Psoas muscle (tissue), 8 donors: ENCODE results near the gene NOS1AP. TPM values are rescaled to one million over a fixed set of nuclear protein-coding genes. Genes with fewer than 3 reads are reported as not detected.
A peak's percentile ranks its signal among the peaks of the same experiment; 100 is the strongest.

Experiments
- ATAC-seq, 4 donors: fragments of 200-7000 bp; cut with Tn5 transposase; one replicate each; pipeline ENCODE4 v1.9.1; 2020; ENCODE audit warnings: moderate library complexity in 3 of 4, mild to moderate bottlenecking in 2 of 4
- DNase-seq, 2 donors: peaks; one replicate each; pipeline ENCODE4 v3.0.0-alpha.2; 2020
- H3K27ac ChIP-seq: fragments of 200-600 bp; one replicate; pipeline ENCODE4 v1.8.0; 2022
- H3K27me3 ChIP-seq, 3 donors: fragments of 200-600 bp in 1 of 3; one replicate each; pipeline versions ENCODE4 v1.6.1 to v1.8.0; 2013 to 2022; ENCODE audit warnings: low read length in 2 of 3, mild to moderate bottlenecking in 2 of 3, moderate library complexity in 1 of 3; ENCODE audit not compliant: insufficient read depth in 3 of 3
- H3K36me3 ChIP-seq, 2 donors: fragments of 200-600 bp in 1 of 2; one replicate each; pipeline versions ENCODE4 v1.6.1 to v1.8.0; 2013 to 2022; ENCODE audit warnings: low read depth in 1 of 2, mild to moderate bottlenecking in 1 of 2, moderate library complexity in 1 of 2; ENCODE audit not compliant: insufficient read depth in 1 of 2
- H3K4me1 ChIP-seq: fragments of 200-600 bp; one replicate; pipeline ENCODE4 v1.8.0; 2022
- H3K4me3 ChIP-seq: fragments of 200-600 bp; one replicate; pipeline ENCODE4 v1.8.0; 2022; ENCODE audit warnings: mild to moderate bottlenecking
- H3K9me3 ChIP-seq: fragments of 200-600 bp; one replicate; pipeline ENCODE4 v1.8.0; 2022
- WGBS, 3 donors: extraction: QIAGEN DNeasy Blood & Tissue Kit; methylation state at CpG; one replicate each; pipeline versions ENCODE4 v1.1.6 to v1.1.7; 2013; 5-methylcytosine and 5-hydroxymethylcytosine counted together
- intact Hi-C, 2 donors: fragments of 100-400 bp; cut with DNase I; formaldehyde crosslinking; loops; one replicate each; pipeline versions ENCODE4 v1.11.0 to v1.14.2; 2022
- polyA plus RNA-seq, 3 donors: library from polyadenylated mRNA; stranded (reverse); fragments of 200-250 nt; gene quantifications; one replicate each; pipeline ENCODE4 v1.2.3, GENCODE V29; 2013
- total RNA-seq, 4 donors: library from RNA; stranded (reverse); fragmentation: NEBNext Ultra II Directional in 2 of 4; extraction: Animal tissue kit (Norgen Biotek cat#: 25700) in 2 of 4; gene quantifications; one replicate each; pipeline versions ENCODE4 v1.2.1 to v1.2.4, GENCODE V29; 2021 to 2023
- TF ChIP-seq, protein P1 (sequence below): fragments of 200-600 bp; IDR thresholded peaks from one replicate; pipeline ENCODE4 v1.8.0; 2022; ENCODE audit warnings: antibody characterized with exemption
- donor health status: healthy with polysubstance abuse.
- donor health status: DM: no; HTN: no; CAD: no; lungs with moderate emphysema.
- donor health status: Bipolar disorder and iron deficiency.
- donor health status: healthy.
- donor health status: DM: yes; HTN: yes; CAD: no.
- donor health status: DM: no; HTN: no; CAD: no.
- donor health status: DM: no; HTN: no; CAD: no.
- donor health status: DM: yes; HTN: yes; CAD: no.

The NOS1AP gene
- total and polyA plus RNA-seq, 7 donors: 0.10 to 0.76 (median 0.18) TPM

DNA sequence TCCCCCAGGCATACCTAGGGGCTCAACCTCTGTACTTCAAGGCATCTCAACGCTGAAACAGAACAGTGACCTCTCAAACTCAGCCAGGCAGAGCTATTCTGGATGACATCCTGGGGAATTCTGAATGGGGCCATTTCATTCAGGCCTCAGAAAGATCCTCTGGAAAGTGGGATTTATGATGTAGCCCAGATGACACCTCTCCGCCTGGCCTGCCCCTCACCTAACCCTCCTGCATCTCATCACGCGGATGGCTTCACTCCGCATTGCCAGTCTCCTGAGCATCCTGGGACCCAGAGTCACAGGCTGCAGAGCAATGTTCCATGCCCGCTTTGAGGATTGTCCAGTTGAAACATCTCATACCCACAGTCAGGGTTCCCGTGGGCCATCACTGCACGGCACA is 306.0 kb downstream of the NOS1AP start:
- DNase-seq (no peak), ATAC-seq (no peak)
- WGBS, 3 donors: 83 to 87% (median 85%) methylated on average over 8 of the region's 8 CpGs
- Histone ChIP-seq H3K27me3 (no peaks in the 10 kb centered on the region), H3K36me3 (no peaks in the 10 kb centered on the region), H3K27ac (no peak overlapping the region), H3K4me3 (no peak overlapping the region), H3K4me1 (no peaks in the 10 kb centered on the region), H3K9me3 (no peaks in the 10 kb centered on the region)
- TF ChIP-seq, protein P1, sequence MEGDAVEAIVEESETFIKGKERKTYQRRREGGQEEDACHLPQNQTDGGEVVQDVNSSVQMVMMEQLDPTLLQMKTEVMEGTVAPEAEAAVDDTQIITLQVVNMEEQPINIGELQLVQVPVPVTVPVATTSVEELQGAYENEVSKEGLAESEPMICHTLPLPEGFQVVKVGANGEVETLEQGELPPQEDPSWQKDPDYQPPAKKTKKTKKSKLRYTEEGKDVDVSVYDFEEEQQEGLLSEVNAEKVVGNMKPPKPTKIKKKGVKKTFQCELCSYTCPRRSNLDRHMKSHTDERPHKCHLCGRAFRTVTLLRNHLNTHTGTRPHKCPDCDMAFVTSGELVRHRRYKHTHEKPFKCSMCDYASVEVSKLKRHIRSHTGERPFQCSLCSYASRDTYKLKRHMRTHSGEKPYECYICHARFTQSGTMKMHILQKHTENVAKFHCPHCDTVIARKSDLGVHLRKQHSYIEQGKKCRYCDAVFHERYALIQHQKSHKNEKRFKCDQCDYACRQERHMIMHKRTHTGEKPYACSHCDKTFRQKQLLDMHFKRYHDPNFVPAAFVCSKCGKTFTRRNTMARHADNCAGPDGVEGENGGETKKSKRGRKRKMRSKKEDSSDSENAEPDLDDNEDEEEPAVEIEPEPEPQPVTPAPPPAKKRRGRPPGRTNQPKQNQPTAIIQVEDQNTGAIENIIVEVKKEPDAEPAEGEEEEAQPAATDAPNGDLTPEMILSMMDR: no peak
- intact Hi-C loops: no loop called here

DNA sequence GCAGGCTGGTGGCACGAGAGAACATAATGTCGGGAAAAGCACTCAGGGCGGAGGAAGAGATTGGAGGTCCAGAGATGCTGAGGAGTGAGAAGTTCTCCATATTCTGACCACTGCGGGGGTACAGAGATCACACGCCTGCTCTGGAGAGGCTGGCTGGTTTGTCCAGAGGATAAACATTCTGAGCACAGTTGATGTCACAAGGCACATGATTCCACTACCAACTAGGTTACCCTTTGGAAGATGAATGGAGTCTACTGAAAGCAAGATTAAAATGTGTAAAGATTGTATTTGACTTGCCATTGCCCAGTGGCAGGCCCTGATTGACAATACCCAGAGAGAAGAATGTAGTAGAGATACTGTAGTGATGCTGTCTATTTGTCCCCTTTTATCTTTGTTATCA is 307.2 kb downstream of the NOS1AP start, which contains the start of gene SPATA46:
Gene SPATA46 (minus strand): TSS at position 164 of the 400 bp plus-strand sequence. CDS start 64 bp downstream, at position 100.
- Histone ChIP-seq H3K36me3 (no peaks in the 10 kb centered on the region), H3K27ac (no peak within 1 kb of the TSS), H3K4me3 (no peak within 1 kb of the TSS), H3K9me3 (no peaks in the 10 kb centered on the region), H3K27me3 (no peaks in the 10 kb centered on the region), H3K4me1 (no peaks in the 10 kb centered on the region)
- WGBS, 3 donors: 90 to 96% (median 90%) methylated on average over 5 of the region's 5 CpGs
- TF ChIP-seq, protein P1: no peak
- DNase-seq (no peak), ATAC-seq (no peak)
- intact Hi-C loops: no loop called here

DNA sequence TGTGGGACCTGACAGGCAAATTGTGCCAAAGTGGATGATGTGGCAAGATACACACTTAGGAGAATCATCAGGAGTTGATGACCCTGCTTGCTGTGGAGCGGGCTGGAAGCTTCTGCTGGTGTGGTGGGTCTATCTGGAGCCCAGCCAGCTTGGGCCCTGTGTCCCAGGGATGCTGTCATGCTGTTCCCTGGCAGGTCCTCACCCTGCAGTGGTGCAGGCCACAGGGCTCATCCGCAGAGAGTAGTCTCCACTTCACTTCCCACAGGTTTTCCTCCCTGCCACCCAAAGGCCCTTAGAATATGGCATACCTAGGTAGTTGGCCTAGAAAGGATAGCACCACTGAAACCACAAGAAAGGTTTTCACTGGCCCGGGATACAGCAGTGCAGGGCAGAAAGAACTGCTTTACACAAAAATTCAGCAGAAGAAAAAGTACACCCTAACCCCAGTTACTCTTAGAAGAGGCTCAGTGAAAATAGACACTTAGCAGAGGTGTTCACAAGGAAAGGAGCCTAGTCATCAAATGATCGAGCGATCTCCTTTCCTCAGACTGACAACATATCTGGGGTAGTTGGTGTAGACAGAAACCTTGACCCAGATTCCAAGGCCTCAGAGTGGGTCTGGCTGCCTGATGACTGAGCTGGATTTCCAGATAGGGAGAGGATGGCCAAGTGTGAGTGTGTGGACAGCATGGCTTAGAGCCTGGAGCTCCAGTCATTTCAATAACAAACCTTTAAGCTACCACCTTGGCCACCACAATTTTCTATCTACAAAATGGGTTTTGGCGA is 310.8 kb downstream of the NOS1AP start:
- H3K4me3 ChIP-seq: no peak overlapping the region
- intact Hi-C loops: no loop called here
- TF ChIP-seq, protein P1: no peak
- H3K9me3 ChIP-seq: no peaks in the 10 kb centered on the region
- WGBS, 3 donors: 78 to 94% (median 83%) methylated on average over 6 of the region's 6 CpGs
- H3K27ac ChIP-seq: no peak overlapping the region
- DNase-seq (no peak), ATAC-seq (peak in 1 of 4 donors; percentile 78)
- no peaks in the 10 kb centered on the region for H3K4me1 ChIP-seq
- no peaks in the 10 kb centered on the region for H3K27me3 ChIP-seq
- H3K36me3 ChIP-seq: no peaks in the 10 kb centered on the region

DNA sequence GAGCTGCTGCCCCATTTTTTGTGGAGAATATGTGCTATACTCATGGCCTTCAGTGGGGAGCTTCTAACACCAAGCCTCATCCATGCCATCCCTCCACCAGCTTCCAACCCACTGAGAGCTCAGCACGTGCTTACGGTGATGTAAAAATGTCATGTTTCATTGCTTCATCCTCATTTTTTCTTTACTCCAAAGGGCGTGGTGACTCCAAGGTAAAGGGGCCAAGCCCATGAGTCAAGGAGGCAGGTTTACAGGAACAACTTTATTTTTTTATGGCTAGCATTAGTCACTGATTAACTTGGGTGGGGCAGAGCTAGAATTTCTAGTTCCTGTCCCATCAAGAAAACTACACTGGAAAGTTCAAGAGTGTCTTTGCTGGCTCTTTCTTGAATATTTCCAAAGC is 311.9 kb downstream of the NOS1AP start, which contains the start of gene C1orf226:
Gene C1orf226 (plus strand): TSS at position 346 of the 400 bp plus-strand sequence. CDS start 174 bp downstream, outside the sequence.
- H3K27me3 ChIP-seq: no peaks in the 10 kb centered on the region
- H3K27ac ChIP-seq: no peak within 1 kb of the TSS
- no peak within 1 kb of the TSS for H3K4me3 ChIP-seq
- intact Hi-C loops: no loop called here
- DNase-seq (no peak), ATAC-seq (no peak)
- H3K36me3 ChIP-seq: no peaks in the 10 kb centered on the region
- TF ChIP-seq, protein P1: no peak
- WGBS, 3 donors: 80 to 94% (median 92%) methylated on average over 3 of the region's 3 CpGs
- H3K9me3 ChIP-seq: no peaks in the 10 kb centered on the region
- H3K4me1 ChIP-seq: no peaks in the 10 kb centered on the region
